ENCODE data around the gene SIN3A. TPM values are rescaled to one million over a fixed set of nuclear protein-coding genes. Genes with fewer than 3 reads are reported as not detected.
"Not testable (repeated sequence)": the region's sequence is repeated elsewhere in the genome, so short reads cannot be mapped to it uniquely, and the experiment has no call there.

SIN3A gene
- total RNA-seq, 1 experiment from 2014 or later, result 45.5 TPM

- BruUV-seq (replicated peaks), result no TSS peak
- H3K27me3 Mint-ChIP-seq (ENCODE audit: insufficient read depth, unreplicated experiment), result no peaks in the 10 kb centered on the region
- peaks cover 21% of the 10 kb centered on the region for H3K36me3 Mint-ChIP-seq (ENCODE audit: insufficient read depth, unreplicated experiment)
- ChIA-PET POLR2A (interaction anchor here (0.7 to 3.8 kb wide), 7 partner anchors 13 to 965 kb away, joined by 3 to 30 read pairs (median 6); partner anchors contain the start of genes MAN2C1 and SIN3A), CTCF (interaction anchor here (0.7 to 2.2 kb wide), 3 partner anchors 20 to 664 kb away, joined by 3 to 8 read pairs (median 3); no protein-coding TSS in a partner anchor)
- peaks cover 5% of the 10 kb centered on the region for H3K4me1 Mint-ChIP-seq (ENCODE audit: insufficient read depth, unreplicated experiment)
- peak overlapping the region; percentile 86 for H3K4me3 Mint-ChIP-seq (ENCODE audit: unreplicated experiment)
- intact Hi-C loops (cut with micrococcal nuclease), result no loop called here
- peak; percentile 36 for DNase-seq (ENCODE audit: unreplicated experiment)
- H3K9me3 Mint-ChIP-seq (ENCODE audit: unreplicated experiment), result no peaks in the 10 kb centered on the region
- H3K27ac Mint-ChIP-seq (ENCODE audit: low read depth, unreplicated experiment), result peak overlapping the region; percentile 74
- TF ChIP-seq, protein P1, sequence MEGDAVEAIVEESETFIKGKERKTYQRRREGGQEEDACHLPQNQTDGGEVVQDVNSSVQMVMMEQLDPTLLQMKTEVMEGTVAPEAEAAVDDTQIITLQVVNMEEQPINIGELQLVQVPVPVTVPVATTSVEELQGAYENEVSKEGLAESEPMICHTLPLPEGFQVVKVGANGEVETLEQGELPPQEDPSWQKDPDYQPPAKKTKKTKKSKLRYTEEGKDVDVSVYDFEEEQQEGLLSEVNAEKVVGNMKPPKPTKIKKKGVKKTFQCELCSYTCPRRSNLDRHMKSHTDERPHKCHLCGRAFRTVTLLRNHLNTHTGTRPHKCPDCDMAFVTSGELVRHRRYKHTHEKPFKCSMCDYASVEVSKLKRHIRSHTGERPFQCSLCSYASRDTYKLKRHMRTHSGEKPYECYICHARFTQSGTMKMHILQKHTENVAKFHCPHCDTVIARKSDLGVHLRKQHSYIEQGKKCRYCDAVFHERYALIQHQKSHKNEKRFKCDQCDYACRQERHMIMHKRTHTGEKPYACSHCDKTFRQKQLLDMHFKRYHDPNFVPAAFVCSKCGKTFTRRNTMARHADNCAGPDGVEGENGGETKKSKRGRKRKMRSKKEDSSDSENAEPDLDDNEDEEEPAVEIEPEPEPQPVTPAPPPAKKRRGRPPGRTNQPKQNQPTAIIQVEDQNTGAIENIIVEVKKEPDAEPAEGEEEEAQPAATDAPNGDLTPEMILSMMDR (IDR thresholded peaks at IDR 0.05; ENCODE audit: unreplicated experiment), result no peak
These were observed 104.1 kb downstream of the SIN3A start for GRCh38 chr15:75347222-75348033.

DNA sequence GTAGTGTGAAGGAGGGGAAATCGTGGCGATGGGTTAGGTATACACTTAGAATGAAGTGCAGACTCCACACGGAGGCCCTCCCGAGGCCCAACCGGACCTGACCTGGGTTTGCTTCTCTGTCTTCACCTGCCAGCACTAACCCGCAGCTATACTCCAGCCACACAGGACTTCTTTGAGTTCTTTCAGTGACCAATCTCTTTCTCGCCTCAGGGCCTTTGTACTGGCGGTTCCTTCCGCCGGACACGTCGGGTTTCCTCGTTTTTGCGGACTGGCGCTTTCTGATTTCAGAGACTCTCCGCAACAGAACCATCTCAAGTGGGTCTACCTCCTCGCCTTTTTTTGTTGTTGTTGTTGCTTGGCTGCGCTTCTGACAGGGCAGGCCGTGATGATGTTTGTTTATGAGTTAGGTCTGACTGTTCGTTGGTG lies 104.7 kb downstream of the SIN3A start, which contains the start of gene NEIL1:
Gene NEIL1 (plus strand): TSS at position 244 of the 426 bp plus-strand sequence. CDS start 1,867 bp downstream, outside the sequence.
- peaks cover 21% of the 10 kb centered on the region for H3K36me3 Mint-ChIP-seq (ENCODE audit: insufficient read depth, unreplicated experiment)
- no peak for DNase-seq (ENCODE audit: unreplicated experiment)
- ChIA-PET CTCF (no interaction called here), POLR2A (interaction anchor here (1.0 to 3.8 kb wide), 4 partner anchors 12 to 109 kb away, joined by 3 to 30 read pairs (median 10); partner anchors contain the start of gene MAN2C1)
- TF ChIP-seq, protein P1 (IDR thresholded peaks at IDR 0.05; ENCODE audit: unreplicated experiment), result no peak
- peaks cover 5% of the 10 kb centered on the region for H3K4me1 Mint-ChIP-seq (ENCODE audit: insufficient read depth, unreplicated experiment)
- BruUV-seq (replicated peaks), result no TSS peak
- no peaks in the 10 kb centered on the region for H3K27me3 Mint-ChIP-seq (ENCODE audit: insufficient read depth, unreplicated experiment)
- no peaks in the 10 kb centered on the region for H3K9me3 Mint-ChIP-seq (ENCODE audit: unreplicated experiment)
- H3K27ac Mint-ChIP-seq (ENCODE audit: low read depth, unreplicated experiment), result peak within 1 kb of the TSS; percentile 74
- peak within 1 kb of the TSS; percentile 86 for H3K4me3 Mint-ChIP-seq (ENCODE audit: unreplicated experiment)
- intact Hi-C loops (cut with micrococcal nuclease), result no loop called here

DNA sequence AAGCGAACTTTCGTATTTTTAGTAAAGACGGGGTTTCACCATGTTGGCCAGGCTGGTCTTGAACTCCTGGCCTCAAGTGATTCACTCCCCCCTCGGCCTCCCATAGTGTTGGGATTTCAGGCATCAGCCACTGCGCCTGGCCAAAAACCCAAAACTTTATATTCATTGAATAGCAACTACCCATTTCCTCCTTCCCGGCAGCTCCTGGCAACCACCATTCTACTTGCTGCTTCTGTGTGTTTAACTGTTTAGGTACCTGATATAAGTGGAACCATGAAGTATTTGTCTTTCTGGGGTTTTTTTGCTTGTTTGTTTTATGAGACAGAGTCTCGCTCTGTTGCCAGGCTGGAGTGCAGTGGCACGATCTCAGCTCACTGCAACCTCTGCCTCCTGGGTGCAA lies 107.5 kb downstream of the SIN3A start:
- intact Hi-C loops (cut with micrococcal nuclease); H3K4me3 Mint-ChIP-seq (ENCODE audit: unreplicated experiment); BruUV-seq (replicated peaks); DNase-seq (ENCODE audit: unreplicated experiment); H3K27me3 Mint-ChIP-seq (ENCODE audit: insufficient read depth, unreplicated experiment); H3K4me1 Mint-ChIP-seq (ENCODE audit: insufficient read depth, unreplicated experiment); H3K9me3 Mint-ChIP-seq (ENCODE audit: unreplicated experiment); H3K27ac Mint-ChIP-seq (ENCODE audit: low read depth, unreplicated experiment); POLR2A ChIA-PET; H3K36me3 Mint-ChIP-seq (ENCODE audit: insufficient read depth, unreplicated experiment): not testable (repeated sequence)
- CTCF ChIA-PET, result interaction anchor here (1.2 kb wide), 1 partner anchor 23 kb away, joined by 4 read pairs; no protein-coding TSS in a partner anchor

DNA sequence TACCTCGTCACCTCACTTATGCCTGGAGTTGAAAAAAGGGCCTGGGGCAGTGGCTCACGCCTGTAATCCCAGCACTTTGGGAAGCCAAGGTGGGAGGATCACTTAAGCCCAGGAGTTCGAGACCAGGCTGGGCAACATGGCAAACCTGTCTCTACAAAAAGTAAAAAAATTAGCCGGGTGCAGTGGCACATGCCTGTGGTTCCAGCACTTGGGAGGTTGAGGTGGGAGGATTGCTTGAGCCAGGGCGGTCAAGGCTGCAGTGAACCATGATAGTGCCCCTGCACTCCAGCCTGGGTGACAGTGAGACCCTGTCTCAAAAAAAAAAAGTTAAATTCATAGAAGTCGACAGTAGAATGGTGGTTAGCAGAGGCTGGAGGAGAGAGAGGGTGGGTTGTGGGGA lies 109.3 kb downstream of the SIN3A start:
- no peak overlapping the region for H3K27ac Mint-ChIP-seq (ENCODE audit: low read depth, unreplicated experiment)
- CTCF ChIA-PET, result interaction anchor here (0.7 kb wide), 1 partner anchor 589 kb away, joined by 3 read pairs; no protein-coding TSS in a partner anchor
- no TSS peak for BruUV-seq (replicated peaks)

More for the DNA sequence above, 109.3 kb downstream of the SIN3A start:
- TF ChIP-seq, protein P1 (IDR thresholded peaks at IDR 0.05; ENCODE audit: unreplicated experiment), result no peak
- no peaks in the 10 kb centered on the region for H3K4me1 Mint-ChIP-seq (ENCODE audit: insufficient read depth, unreplicated experiment)
- no peak for DNase-seq (ENCODE audit: unreplicated experiment)
- no peaks in the 10 kb centered on the region for H3K9me3 Mint-ChIP-seq (ENCODE audit: unreplicated experiment)
- peaks cover 4% of the 10 kb centered on the region for H3K36me3 Mint-ChIP-seq (ENCODE audit: insufficient read depth, unreplicated experiment)
- intact Hi-C loops (cut with micrococcal nuclease), result no loop called here
- H3K4me3 Mint-ChIP-seq (ENCODE audit: unreplicated experiment), result no peak overlapping the region
- no peaks in the 10 kb centered on the region for H3K27me3 Mint-ChIP-seq (ENCODE audit: insufficient read depth, unreplicated experiment)
- POLR2A ChIA-PET, result interaction anchor here (0.7 kb wide), 1 partner anchor 472 kb away, joined by 3 read pairs; no protein-coding TSS in a partner anchor

All from MCF 10A (cell line).